ENCODE measurements around the gene APMAP.
"Not testable (repeated sequence)": the region's sequence is repeated elsewhere in the genome, so short reads cannot be mapped to it uniquely, and the experiment has no call there.

The APMAP gene

DNA sequence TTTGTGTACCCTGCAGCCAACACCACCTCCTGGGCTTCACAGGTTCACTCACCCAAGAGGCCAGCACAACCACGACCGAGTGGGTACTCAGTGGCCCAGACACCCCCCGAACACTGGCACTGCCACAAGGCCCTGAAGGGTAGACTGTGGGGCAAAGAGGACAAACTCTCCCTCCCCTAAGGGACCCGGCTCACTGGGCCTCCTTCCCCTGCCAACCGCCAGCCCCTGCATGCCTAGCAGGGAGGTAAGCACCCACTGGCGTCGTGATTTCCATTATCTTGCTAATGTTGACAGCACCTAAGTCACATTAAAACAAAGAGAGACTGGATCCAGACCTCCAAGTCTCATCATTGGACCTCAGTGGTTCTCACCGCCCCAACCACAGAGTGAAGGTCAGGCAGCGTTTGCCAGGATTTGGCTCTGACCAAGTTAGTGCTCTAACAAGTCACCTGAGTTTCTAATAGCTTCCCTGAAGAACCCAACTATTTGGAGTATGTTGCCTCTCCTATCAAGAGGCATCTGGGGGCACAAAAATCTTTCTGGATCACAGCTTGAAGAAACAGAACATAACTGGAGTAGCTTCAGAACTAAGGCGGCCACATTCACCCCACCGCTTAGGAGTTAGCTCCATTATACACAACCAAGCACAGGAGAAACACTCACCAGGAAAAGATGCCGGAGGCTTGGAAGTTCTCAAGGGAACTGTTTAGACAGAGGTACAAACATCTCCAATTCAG is 14.0 kb upstream of the APMAP start:
- H3K4me3 ChIP-seq (ENCODE audit: low read length): no peak overlapping the region
- TF ChIP-seq, protein P1, sequence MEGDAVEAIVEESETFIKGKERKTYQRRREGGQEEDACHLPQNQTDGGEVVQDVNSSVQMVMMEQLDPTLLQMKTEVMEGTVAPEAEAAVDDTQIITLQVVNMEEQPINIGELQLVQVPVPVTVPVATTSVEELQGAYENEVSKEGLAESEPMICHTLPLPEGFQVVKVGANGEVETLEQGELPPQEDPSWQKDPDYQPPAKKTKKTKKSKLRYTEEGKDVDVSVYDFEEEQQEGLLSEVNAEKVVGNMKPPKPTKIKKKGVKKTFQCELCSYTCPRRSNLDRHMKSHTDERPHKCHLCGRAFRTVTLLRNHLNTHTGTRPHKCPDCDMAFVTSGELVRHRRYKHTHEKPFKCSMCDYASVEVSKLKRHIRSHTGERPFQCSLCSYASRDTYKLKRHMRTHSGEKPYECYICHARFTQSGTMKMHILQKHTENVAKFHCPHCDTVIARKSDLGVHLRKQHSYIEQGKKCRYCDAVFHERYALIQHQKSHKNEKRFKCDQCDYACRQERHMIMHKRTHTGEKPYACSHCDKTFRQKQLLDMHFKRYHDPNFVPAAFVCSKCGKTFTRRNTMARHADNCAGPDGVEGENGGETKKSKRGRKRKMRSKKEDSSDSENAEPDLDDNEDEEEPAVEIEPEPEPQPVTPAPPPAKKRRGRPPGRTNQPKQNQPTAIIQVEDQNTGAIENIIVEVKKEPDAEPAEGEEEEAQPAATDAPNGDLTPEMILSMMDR (conservative IDR thresholded peaks at IDR 0.05; ENCODE audit: low read depth, low read length): no peak
- no peak for DNase-seq (ENCODE audit: low read depth)

DNA sequence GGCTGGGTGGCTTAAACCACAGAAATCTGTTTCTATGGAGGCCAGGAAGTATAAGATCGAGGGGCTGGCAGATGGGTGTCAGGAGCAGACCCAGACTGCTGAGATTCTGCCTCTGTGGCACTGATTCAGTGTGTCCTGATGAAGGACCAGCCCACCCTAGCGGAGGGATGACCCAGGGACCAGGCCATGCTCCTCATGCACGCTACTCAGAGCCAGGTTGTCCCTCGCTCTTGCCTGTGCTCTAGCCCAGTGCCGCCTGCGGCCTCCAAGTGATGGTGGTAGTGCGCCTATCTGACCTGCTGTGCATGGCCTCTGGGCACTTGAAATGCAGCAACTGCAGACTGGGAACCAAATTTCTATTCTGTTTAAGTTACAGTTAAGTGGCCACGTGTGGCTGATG is 13.1 kb upstream of the APMAP start:
- TF ChIP-seq, protein P1 (conservative IDR thresholded peaks at IDR 0.05; ENCODE audit: low read depth, low read length): no peak
- H3K4me3 ChIP-seq (ENCODE audit: low read length): no peak overlapping the region

DNA sequence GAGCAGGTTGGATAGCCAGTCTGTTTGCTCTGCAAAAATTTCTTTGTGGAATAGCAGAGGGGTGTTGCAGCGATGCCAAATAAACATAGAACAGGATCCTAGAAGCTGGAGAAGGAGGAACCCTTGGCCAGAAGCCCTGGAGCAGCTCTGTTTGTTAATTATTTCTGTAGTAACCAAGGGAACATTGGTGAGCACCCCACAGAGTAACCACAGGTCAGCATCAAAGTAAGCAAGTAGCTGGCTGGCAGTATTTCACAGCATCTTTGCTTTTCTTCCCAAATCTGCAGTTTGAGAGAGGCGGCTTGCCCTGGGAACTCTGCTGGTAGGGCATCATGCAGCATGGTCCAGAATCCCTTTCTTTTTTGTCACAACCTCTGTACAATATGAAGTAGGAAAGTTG is 12.7 kb upstream of the APMAP start:
- no peak for DNase-seq (ENCODE audit: low read depth)
- TF ChIP-seq, protein P1 (conservative IDR thresholded peaks at IDR 0.05; ENCODE audit: low read depth, low read length): no peak

More for the DNA sequence above, 13.1 kb upstream of the APMAP start:
- no peak for DNase-seq (ENCODE audit: low read depth)

DNA sequence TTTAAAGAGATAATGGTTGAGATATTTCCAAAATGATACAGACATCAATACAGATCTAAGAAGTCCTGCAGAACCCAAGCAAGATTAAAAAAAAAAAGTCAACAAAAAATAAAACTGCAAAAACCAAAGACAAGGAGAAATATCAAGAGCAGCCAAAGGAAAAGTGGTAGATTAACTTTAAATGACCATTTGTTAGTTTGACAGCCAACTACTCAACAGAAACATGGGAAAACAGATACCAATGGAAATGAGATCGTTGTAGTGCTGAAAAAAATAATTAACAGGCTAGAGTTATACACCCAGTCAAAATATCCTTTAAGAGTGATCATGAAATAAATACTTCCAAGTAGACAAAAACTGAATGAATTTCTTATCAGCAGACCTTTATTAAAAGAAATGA is 10.5 kb upstream of the APMAP start:
- H3K4me3 ChIP-seq (ENCODE audit: low read length): no peak overlapping the region
- no peak for DNase-seq (ENCODE audit: low read depth)
- TF ChIP-seq, protein P1 (conservative IDR thresholded peaks at IDR 0.05; ENCODE audit: low read depth, low read length): no peak

More for the DNA sequence above, 12.7 kb upstream of the APMAP start:
- no peak overlapping the region for H3K4me3 ChIP-seq (ENCODE audit: low read length)

DNA sequence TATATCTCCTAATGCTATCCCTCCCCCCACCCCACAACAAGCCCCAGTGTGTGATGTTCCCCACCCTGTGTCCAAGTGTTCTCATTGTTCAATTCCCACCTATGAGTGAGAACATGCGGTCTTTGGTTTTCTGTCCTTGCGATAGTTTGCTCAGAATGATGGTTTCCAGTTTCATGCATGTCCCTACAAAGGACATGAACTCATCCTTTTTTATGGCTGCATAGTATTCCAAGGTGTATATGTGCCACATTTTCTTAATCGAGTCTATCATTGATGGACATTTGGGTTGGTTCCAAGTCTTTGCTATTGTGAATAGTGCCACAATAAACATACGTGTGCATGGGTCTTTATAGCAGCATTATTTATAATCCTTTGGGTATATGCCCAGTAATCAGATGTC is 8.8 kb upstream of the APMAP start:
- DNase-seq (ENCODE audit: low read depth); H3K4me3 ChIP-seq (ENCODE audit: low read length): not testable (repeated sequence)

DNA sequence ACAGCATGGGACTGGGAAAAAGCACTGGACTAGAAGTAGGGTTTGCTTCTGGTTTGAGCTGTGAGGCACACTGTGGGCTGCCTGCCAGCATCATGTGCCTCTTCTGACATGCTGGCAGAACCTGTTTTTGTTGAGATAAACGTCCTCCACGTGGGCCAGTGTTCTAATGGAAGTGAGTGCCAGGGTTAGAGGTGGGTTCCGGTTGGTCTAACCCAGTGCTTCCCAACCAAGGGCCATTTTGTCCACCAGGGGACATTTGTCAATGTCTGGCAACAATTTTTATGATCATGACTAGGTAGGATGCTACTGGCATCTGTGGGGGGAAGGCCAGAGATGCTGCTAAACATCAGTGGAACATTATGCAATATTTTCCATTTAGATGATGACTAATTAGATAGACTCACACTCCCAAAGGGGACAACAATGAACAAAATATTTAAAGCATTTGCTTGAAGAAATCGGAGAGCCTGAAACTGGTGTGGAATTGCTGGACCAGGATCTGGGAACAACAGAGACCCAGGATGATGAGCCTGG is 7.8 kb upstream of the APMAP start:
- TF ChIP-seq, protein P1 (conservative IDR thresholded peaks at IDR 0.05; ENCODE audit: low read depth, low read length): peak; percentile 11
- no peak overlapping the region for H3K4me3 ChIP-seq (ENCODE audit: low read length)
- peak; percentile 28 for DNase-seq (ENCODE audit: low read depth)

DNA sequence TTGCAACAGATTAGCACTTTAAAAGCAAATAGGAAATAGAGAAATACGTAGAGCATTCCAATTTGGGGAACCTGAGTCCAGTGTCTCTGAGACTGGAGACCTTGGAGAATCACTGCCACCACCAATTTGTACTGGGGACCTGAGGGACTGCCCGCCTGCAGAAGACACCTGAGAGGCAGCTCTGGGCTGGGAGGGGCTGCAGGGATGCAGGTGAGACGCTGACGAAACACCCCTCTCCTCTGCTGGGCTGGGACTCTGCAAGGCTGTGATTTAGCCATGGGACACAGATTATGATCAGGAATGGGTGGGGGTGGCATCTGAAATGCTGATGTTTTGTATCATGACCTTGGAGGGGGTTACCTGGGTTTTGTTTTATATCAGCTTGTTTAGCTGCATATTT is 7.0 kb upstream of the APMAP start:
- no peak for DNase-seq (ENCODE audit: low read depth)
- H3K4me3 ChIP-seq (ENCODE audit: low read length): no peak overlapping the region
- TF ChIP-seq, protein P1 (conservative IDR thresholded peaks at IDR 0.05; ENCODE audit: low read depth, low read length): no peak
